ENCODE measurements around the gene FKRP. TPM values are rescaled to one million over a fixed set of nuclear protein-coding genes. Genes with fewer than 3 reads are reported as not detected.
A peak's percentile ranks its signal among the peaks of the same experiment; 100 is the strongest.

Gene FKRP
- total and polyA plus RNA-seq, 2 donors from 2014 or later = 11.8 to 20.5 TPM

DNA sequence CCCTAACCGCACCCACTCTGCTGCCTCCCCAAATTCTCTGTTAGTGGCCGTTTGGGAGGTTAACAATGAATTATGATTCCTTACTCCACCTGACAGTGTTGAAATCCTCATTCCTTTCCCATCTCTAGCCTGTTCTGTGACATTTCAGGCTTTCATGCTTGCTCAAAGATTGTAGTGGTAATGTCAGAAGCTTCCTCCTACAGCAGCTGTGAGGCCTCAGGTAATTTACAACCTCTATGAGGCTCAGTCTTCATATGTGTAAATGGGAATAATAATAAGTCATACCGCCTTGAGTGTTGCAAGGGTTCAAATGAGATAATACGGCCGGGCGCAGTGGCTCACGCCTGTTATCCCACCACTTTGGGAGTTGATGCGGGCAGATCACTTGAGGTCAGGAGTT lies 43.5 kb downstream of the FKRP start:
- Histone ChIP-seq H3K27me3 (ENCODE audit: control insufficient read depth, insufficient read depth, low read length) (no peaks in the 10 kb centered on the region), H3K36me3 (ENCODE audit: control insufficient read depth in 2 of 3, insufficient read depth in 3 of 3, low read length in 3 of 3) (no peaks in the 10 kb centered on the region), H3K9me3 (ENCODE audit: control insufficient read depth in 2 of 3, insufficient read depth in 1 of 3, low read length in 3 of 3) (no peaks in the 10 kb centered on the region), H3K4me3 (ENCODE audit: low read length in 3 of 3) (no peak overlapping the region), H3K27ac (ENCODE audit: low read depth in 2 of 2, low read length in 2 of 2) (no peak overlapping the region), H3K9ac (ENCODE audit: low read length in 3 of 3) (no peak overlapping the region), H3K4me1 (ENCODE audit: control insufficient read depth in 2 of 3, insufficient read depth in 2 of 3, low read depth in 1 of 3, low read length in 3 of 3) (peaks cover 3 to 21% (median 13%) of the 10 kb centered on the region in 3 donors)
- intact Hi-C loops (cut with DNase I) = no loop called here
- no peak for DNase-seq
- TF ChIP-seq, protein P1, sequence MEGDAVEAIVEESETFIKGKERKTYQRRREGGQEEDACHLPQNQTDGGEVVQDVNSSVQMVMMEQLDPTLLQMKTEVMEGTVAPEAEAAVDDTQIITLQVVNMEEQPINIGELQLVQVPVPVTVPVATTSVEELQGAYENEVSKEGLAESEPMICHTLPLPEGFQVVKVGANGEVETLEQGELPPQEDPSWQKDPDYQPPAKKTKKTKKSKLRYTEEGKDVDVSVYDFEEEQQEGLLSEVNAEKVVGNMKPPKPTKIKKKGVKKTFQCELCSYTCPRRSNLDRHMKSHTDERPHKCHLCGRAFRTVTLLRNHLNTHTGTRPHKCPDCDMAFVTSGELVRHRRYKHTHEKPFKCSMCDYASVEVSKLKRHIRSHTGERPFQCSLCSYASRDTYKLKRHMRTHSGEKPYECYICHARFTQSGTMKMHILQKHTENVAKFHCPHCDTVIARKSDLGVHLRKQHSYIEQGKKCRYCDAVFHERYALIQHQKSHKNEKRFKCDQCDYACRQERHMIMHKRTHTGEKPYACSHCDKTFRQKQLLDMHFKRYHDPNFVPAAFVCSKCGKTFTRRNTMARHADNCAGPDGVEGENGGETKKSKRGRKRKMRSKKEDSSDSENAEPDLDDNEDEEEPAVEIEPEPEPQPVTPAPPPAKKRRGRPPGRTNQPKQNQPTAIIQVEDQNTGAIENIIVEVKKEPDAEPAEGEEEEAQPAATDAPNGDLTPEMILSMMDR (IDR thresholded peaks at IDR 0.05; ENCODE audit: borderline replicate concordance, extremely low read depth, insufficient read depth) = no peak
- FAIRE-seq = no peak

DNA sequence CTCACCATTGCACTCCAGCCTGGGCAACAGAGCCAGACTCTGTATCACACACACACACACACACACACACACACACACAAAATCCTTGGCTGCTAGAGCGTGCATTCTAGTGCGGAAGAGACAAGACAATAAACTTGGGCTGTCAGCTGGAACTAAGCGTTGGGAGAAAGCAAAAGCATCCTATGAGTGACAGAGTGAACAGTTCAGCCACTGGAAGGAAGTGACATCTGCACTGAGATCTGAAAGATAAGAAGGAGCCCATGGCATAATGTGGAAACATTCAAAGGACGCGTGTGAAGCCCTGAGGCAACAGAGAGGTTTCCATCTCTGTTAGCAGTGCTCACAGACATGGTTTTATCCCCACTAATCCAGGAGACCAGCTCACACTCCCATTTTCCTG lies 46.1 kb downstream of the FKRP start:
- Histone ChIP-seq H3K4me1 (ENCODE audit: control insufficient read depth in 2 of 3, insufficient read depth in 2 of 3, low read depth in 1 of 3, low read length in 3 of 3) (peaks cover 0 to 8% (median 3%) of the 10 kb centered on the region in 3 donors), H3K9ac (ENCODE audit: low read length in 3 of 3) (no peak overlapping the region), H3K9me3 (ENCODE audit: control insufficient read depth in 2 of 3, insufficient read depth in 1 of 3, low read length in 3 of 3) (no peaks in the 10 kb centered on the region), H3K4me3 (ENCODE audit: low read length in 3 of 3) (no peak overlapping the region), H3K36me3 (ENCODE audit: control insufficient read depth in 2 of 3, insufficient read depth in 3 of 3, low read length in 3 of 3) (no peaks in the 10 kb centered on the region), H3K27ac (ENCODE audit: low read depth in 2 of 2, low read length in 2 of 2) (no peak overlapping the region), H3K27me3 (ENCODE audit: control insufficient read depth, insufficient read depth, low read length) (no peaks in the 10 kb centered on the region)
- FAIRE-seq = no peak
- peak in 2 of 5 donors; percentile 24 to 74 for DNase-seq
- intact Hi-C loops (cut with DNase I) = no loop called here
- TF ChIP-seq, protein P1 (IDR thresholded peaks at IDR 0.05; ENCODE audit: borderline replicate concordance, extremely low read depth, insufficient read depth) = no peak

DNA sequence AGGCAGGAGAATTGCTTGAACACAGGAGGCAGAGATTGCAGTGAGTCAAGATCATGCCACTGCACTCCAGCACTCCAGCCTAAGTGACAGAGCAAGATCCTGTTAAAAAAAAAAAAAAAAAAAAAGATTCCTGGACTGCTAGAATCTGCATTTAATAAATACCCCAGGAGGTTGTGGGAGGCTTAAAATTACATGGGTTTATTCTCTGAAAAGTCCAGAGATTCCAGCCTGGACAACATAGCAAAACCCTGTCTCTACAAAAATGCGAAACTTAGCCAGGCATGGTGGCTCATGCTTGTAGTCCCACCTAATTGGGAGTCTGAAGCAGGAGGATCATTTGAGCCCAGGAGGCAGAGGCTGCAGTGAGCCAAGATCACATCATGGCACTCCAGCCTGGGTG lies 52.0 kb downstream of the FKRP start:
- FAIRE-seq (no peak), DNase-seq (no peak)
- Histone ChIP-seq H3K27me3 (ENCODE audit: control insufficient read depth, insufficient read depth, low read length) (no peaks in the 10 kb centered on the region), H3K9ac (ENCODE audit: low read length in 3 of 3) (no peak overlapping the region), H3K36me3 (ENCODE audit: control insufficient read depth in 2 of 3, insufficient read depth in 3 of 3, low read length in 3 of 3) (no peaks in the 10 kb centered on the region), H3K4me3 (ENCODE audit: low read length in 3 of 3) (no peak overlapping the region), H3K9me3 (ENCODE audit: control insufficient read depth in 2 of 3, insufficient read depth in 1 of 3, low read length in 3 of 3) (no peaks in the 10 kb centered on the region), H3K4me1 (ENCODE audit: control insufficient read depth in 2 of 3, insufficient read depth in 2 of 3, low read depth in 1 of 3, low read length in 3 of 3) (peaks cover 0 to 5% (median 3%) of the 10 kb centered on the region in 3 donors), H3K27ac (ENCODE audit: low read depth in 2 of 2, low read length in 2 of 2) (no peak overlapping the region)
- TF ChIP-seq, protein P1 (IDR thresholded peaks at IDR 0.05; ENCODE audit: borderline replicate concordance, extremely low read depth, insufficient read depth) = no peak
- intact Hi-C loops (cut with DNase I) = no loop called here

DNA sequence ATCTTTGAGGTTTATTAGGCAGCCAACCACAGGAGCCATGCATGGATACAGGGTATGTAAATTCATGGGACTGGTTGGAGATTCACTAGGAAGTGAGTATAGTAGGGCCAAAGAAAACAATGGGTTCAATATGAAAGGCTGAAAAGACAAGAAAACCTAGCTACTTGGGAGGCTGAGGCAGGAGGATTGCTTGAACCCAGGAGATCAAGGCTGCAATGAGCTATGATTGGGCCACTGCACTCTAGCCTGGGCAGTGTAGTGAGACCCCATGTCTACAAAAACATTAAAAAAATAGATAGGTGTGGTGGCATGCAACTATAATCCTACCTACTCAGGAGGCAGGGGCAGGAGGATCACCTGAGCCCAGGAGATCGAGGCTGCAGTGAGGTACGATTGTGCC lies 52.9 kb downstream of the FKRP start:
- H3K27me3 ChIP-seq (ENCODE audit: control insufficient read depth, insufficient read depth, low read length) = no peaks in the 10 kb centered on the region
- no peaks in the 10 kb centered on the region for H3K36me3 ChIP-seq (ENCODE audit: control insufficient read depth in 2 of 3, insufficient read depth in 3 of 3, low read length in 3 of 3)
- no peak overlapping the region for H3K4me3 ChIP-seq (ENCODE audit: low read length in 3 of 3)
- H3K4me1 ChIP-seq (ENCODE audit: control insufficient read depth in 2 of 3, insufficient read depth in 2 of 3, low read depth in 1 of 3, low read length in 3 of 3) = peaks cover 0 to 5% (median 3%) of the 10 kb centered on the region in 3 donors
- intact Hi-C loops (cut with DNase I) = no loop called here
- no peaks in the 10 kb centered on the region for H3K9me3 ChIP-seq (ENCODE audit: control insufficient read depth in 2 of 3, insufficient read depth in 1 of 3, low read length in 3 of 3)
- H3K27ac ChIP-seq (ENCODE audit: low read depth in 2 of 2, low read length in 2 of 2) = no peak overlapping the region
- TF ChIP-seq, protein P1 (IDR thresholded peaks at IDR 0.05; ENCODE audit: borderline replicate concordance, extremely low read depth, insufficient read depth) = no peak
- no peak overlapping the region for H3K9ac ChIP-seq (ENCODE audit: low read length in 3 of 3)
- FAIRE-seq (no peak), DNase-seq (no peak)
